GM12878 (cell line): ENCODE measurements around the gene FOXD1. TPM values are rescaled to one million over a fixed set of nuclear protein-coding genes. Genes with fewer than 3 reads are reported as not detected.
"Not testable (repeated sequence)": the region's sequence is repeated elsewhere in the genome, so short reads cannot be mapped to it uniquely, and the experiment has no call there.

Experiments
- ATAC-seq: fragments of 200-7000 bp; cut with Tn5 transposase; 3 replicates; pipeline ENCODE4 v1.9.1; 2020; ENCODE audit warnings: mild to moderate bottlenecking, moderate library complexity
- BruUV-seq: library from RNA; stranded (reverse); fragments of 400-500 nt; replicated peaks from 2 replicates; lab custom pipeline; 2021; lab: Mats Ljungman, UMichigan
- CTCF ChIA-PET: fragments of 300-600 bp; sonication (Branson Sonifier 250); formaldehyde crosslinking; extraction: SDS; loops from one replicate; lab custom pipeline; 2021; ENCODE audit warnings: inconsistent platforms; lab: Yijun Ruan, JAX
- POLR2A ChIA-PET: fragments of 350-600 bp; formaldehyde crosslinking; extraction: SDS; loops from one replicate; lab custom pipeline; 2021; ENCODE audit warnings: inconsistent platforms; lab: Charles Lee
- RAD21 ChIA-PET: fragments of 300-600 bp; sonication (Branson Sonifier 250); formaldehyde crosslinking; loops from one replicate; lab custom pipeline; 2023; ENCODE audit warnings: antibody characterized with exemption; ENCODE audit not compliant: unreplicated experiment; lab: Charles Lee
- SMC1A ChIA-PET: fragments of 300-600 bp; sonication (Branson Sonifier 250); formaldehyde crosslinking; loops from one replicate; lab custom pipeline; 2023; ENCODE audit not compliant: unreplicated experiment, uncharacterized antibody; lab: Charles Lee
- DNase-seq: peaks from one replicate; pipeline ENCODE4 v3.0.0-alpha.2; 2011; ENCODE audit warnings: low read depth, low spot score
- FAIRE-seq: peaks from 3 replicates; lab custom pipeline; 2011; peaks lifted over from hg19 to GRCh38; lab: Jason Lieb, UNC
- H2AFZ ChIP-seq: 2 replicates; pipeline ENCODE4 v1.6.0; 2011; ENCODE audit warnings: low read depth, low read length, control low read depth; ENCODE audit not compliant: control insufficient read depth
- H3K27ac ChIP-seq: 2 replicates; pipeline ENCODE4 v1.5.1; 2011; ENCODE audit warnings: control low read depth; ENCODE audit not compliant: control insufficient read depth, insufficient read depth
- H3K27me3 ChIP-seq, 2 experiments: replicated peaks in 1 of 2; 2 replicates each; pipeline versions ENCODE4 v1.6.0 to v1.6.1; 2011; ENCODE audit warnings: low read length in 1 of 2; ENCODE audit not compliant: control insufficient read depth in 2 of 2, insufficient read depth in 2 of 2
- H3K36me3 ChIP-seq, 2 experiments: 2 replicates each; pipeline ENCODE4 v1.5.1; 2011; ENCODE audit warnings: low read length in 1 of 2; ENCODE audit not compliant: control insufficient read depth in 2 of 2, insufficient read depth in 2 of 2
- H3K4me1 ChIP-seq: 2 replicates; pipeline ENCODE4 v1.6.1; 2011; ENCODE audit warnings: mild to moderate bottlenecking, low read length, moderate library complexity, mixed read lengths; ENCODE audit not compliant: control insufficient read depth, insufficient read depth
- H3K4me2 ChIP-seq: 2 replicates; pipeline ENCODE4 v1.6.0; 2011; ENCODE audit warnings: control low read depth; ENCODE audit not compliant: control insufficient read depth, insufficient read depth
- H3K4me3 ChIP-seq: fragments of 200-600 bp; sonication (generic); 2 replicates; pipeline ENCODE4 v1.5.1; 2016
- H3K79me2 ChIP-seq: 2 replicates; pipeline ENCODE4 v1.6.0; 2011; ENCODE audit warnings: low read length; ENCODE audit not compliant: control insufficient read depth, insufficient read depth
- H3K9ac ChIP-seq: 2 replicates; pipeline ENCODE4 v1.8.0; 2011; ENCODE audit warnings: low read length, control low read depth, mixed read lengths; ENCODE audit not compliant: control insufficient read depth, insufficient read depth
- H3K9me3 ChIP-seq: replicated peaks from 3 replicates; pipeline ENCODE4 v1.5.1; 2011; ENCODE audit warnings: mild to moderate bottlenecking, low read length; ENCODE audit not compliant: control insufficient read depth, insufficient read depth
- H4K20me1 ChIP-seq: 2 replicates; pipeline ENCODE4 v1.6.0; 2011; ENCODE audit not compliant: control insufficient read depth, insufficient read depth
- EZH2 ChIP-seq: IDR thresholded peaks from 2 replicates; pipeline ENCODE4 v1.6.1; 2012; ENCODE audit warnings: low read depth, mild to moderate bottlenecking, control low read depth, inconsistent platforms, low read length, borderline replicate concordance; ENCODE audit not compliant: control insufficient read depth
- FOS ChIP-seq: IDR thresholded peaks from 3 replicates; pipeline ENCODE4 v1.6.1; 2011; ENCODE audit warnings: borderline replicate concordance; ENCODE audit not compliant: insufficient read length; ENCODE audit errors: extremely low read depth
- HCFC1 ChIP-seq: fragments of 150-350 bp; IDR thresholded peaks from 2 replicates; pipeline ENCODE4 v1.6.1; 2014; ENCODE audit warnings: low read length
- IKZF1 ChIP-seq: fragments of 450-650 bp; conservative IDR thresholded peaks from 2 replicates; pipeline ENCODE4 v1.6.1; 2017; ENCODE audit warnings: antibody characterized with exemption, mild to moderate bottlenecking
- KAT2A ChIP-seq: conservative IDR thresholded peaks from 2 replicates; pipeline ENCODE4 v1.6.1; 2011; ENCODE audit warnings: low read depth, low read length; ENCODE audit not compliant: control insufficient read depth
- KDM1A ChIP-seq: fragments of 200-600 bp; sonication (generic); IDR thresholded peaks from 2 replicates; pipeline ENCODE4 v1.6.1; 2016; ENCODE audit warnings: borderline replicate concordance
- PAX8 ChIP-seq: fragments of 450-650 bp; IDR thresholded peaks from 2 replicates; pipeline ENCODE4 v1.6.1; 2017; ENCODE audit warnings: mild to moderate bottlenecking, moderate library complexity
- SIX5 ChIP-seq: IDR thresholded peaks from 2 replicates; pipeline ENCODE4 v1.6.1; 2011; ENCODE audit warnings: mild to moderate bottlenecking, low read depth, low read length, moderate library complexity; ENCODE audit not compliant: severe bottlenecking
- ZBED1 ChIP-seq: IDR thresholded peaks from 2 replicates; pipeline ENCODE4 v1.6.1; 2016; ENCODE audit warnings: borderline replicate concordance
- ZZZ3 ChIP-seq: IDR thresholded peaks from 2 replicates; pipeline ENCODE4 v1.6.1; 2011; ENCODE audit warnings: low read depth; ENCODE audit not compliant: control insufficient read depth, insufficient read length
- WGBS: methylation state at CpG from one replicate; pipeline ENCODE4 v1.1.6; 2016; ENCODE audit warnings: low lambda C conversion rate; ENCODE audit not compliant: insufficient replicate concordance, insufficient coverage; ENCODE audit errors: missing lambda C conversion rate; 5-methylcytosine and 5-hydroxymethylcytosine counted together
- in situ Hi-C: fragments of 300-500 bp; cut with MboI; formaldehyde crosslinking; loops from 9 replicates; pipeline ENCODE4 v1.14.3; 2018; ENCODE audit warnings: mixed read lengths
- intact Hi-C: fragments of 100-400 bp; cut with micrococcal nuclease; formaldehyde crosslinking; loops from one replicate; pipeline ENCODE4 v1.14.2; 2022; ENCODE audit not compliant: unreplicated experiment
- polyA plus RNA-seq, 11 experiments: library from polyadenylated mRNA; depleted of rRNA in 4 of 11; unstranded in 6 of 11; stranded (reverse) in 5 of 11; fragments of >200 nt; fragmentation: Nextera tagmentation in 4 of 11; fragmentation: Illumina TruSeq in 1 of 11; extraction: Ambion mirVana in 4 of 11; extraction: Trizol in 1 of 11; gene quantifications; 1 replicate in 1 of 11; 2 replicates in 10 of 11; pipeline versions ENCODE4 v1.2.1 to v1.2.3, GENCODE V29; 2011 to 2016; ENCODE audit warnings: inconsistent platforms in 2 of 11, missing spikeins in 2 of 11, low read depth in 1 of 11
- total RNA-seq, 4 experiments: library from RNA; depleted of rRNA in 3 of 4; stranded (reverse); fragments of >200 nt in 3 of 4; fragmentation: Illumina TruSeq in 1 of 4; extraction: Trizol in 1 of 4; gene quantifications; 2 replicates each; pipeline versions ENCODE4 v1.2.1 to v1.2.3, GENCODE V29; 2013 to 2021
- TF ChIP-seq, protein P1 (sequence below): IDR thresholded peaks from 2 replicates; pipeline ENCODE4 v1.6.1; 2011; ENCODE audit warnings: borderline replicate concordance, low read depth, mild to moderate bottlenecking, moderate library complexity, mixed read lengths, low read length; ENCODE audit not compliant: insufficient read depth; ENCODE audit errors: extremely low read length

The FOXD1 gene
- total and polyA plus RNA-seq, 10 of the 15 experiments (the other 5 are each of a cell fraction or from before 2014, with no cell fraction given), result not detected

DNA sequence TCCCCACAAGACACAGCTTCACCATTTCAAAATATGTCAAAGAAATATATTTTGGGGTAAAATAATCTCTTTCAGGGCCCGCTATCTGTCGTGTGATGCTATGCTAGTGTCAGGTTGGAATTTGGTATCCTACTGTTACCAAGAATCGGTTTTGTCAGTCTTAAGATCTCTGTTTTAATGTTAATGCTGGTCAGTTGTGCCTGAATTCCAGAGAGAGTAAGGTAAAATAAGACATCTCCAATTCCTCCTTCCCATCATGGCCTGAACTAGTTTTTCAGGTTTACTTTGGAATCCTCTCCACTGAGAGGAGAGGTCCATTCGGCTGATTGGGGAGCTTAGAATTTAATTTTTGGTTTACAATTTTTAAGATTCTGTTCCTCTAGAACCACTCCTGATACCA is 39.2 kb upstream of the FOXD1 start (continued):
- TF ChIP-seq IKZF1, result no peak

DNA sequence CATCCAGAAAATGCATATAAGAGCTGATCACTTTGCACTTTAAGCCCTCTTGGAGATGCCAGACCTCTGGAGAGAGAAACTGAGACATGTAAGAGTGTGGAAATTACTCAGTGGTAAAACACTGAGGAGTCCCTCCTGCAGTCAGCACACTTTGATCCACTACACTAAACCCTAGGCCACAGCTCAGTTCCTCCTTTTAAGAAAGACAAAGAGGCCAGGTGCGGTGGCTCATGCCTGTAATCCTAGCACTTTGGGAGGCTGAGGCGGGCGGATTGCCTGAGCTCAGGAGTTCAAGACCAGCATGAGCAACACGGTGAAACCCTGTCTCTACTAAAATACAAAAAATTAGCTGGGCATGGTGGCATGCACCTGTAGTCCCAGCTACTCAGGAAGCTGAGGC is 38.7 kb upstream of the FOXD1 start:
- H2AFZ ChIP-seq, H3K79me2 ChIP-seq, H3K27me3 ChIP-seq, H3K4me1 ChIP-seq, FAIRE-seq, H3K9ac ChIP-seq, H3K4me2 ChIP-seq, DNase-seq, ATAC-seq, H3K27ac ChIP-seq, in situ Hi-C loops, H3K9me3 ChIP-seq, H3K36me3 ChIP-seq, H3K4me3 ChIP-seq, BruUV-seq, H4K20me1 ChIP-seq, intact Hi-C loops: not testable (repeated sequence)
- ChIA-PET SMC1A (interaction anchor here (1.1 kb wide), 1 partner anchor 312 kb away, joined by 3 read pairs; no protein-coding TSS in a partner anchor), POLR2A (interaction anchor here (0.5 kb wide), 1 partner anchor 13 kb away, joined by 3 read pairs; no protein-coding TSS in a partner anchor), RAD21 (interaction anchor here (1.2 kb wide), 1 partner anchor 16 kb away, joined by 3 read pairs; no protein-coding TSS in a partner anchor), CTCF (interaction anchor here (0.9 kb wide), 1 partner anchor 31 kb away, joined by 3 read pairs; no protein-coding TSS in a partner anchor)
- WGBS, result 69% methylated on average over 4 of the region's 4 CpGs

DNA sequence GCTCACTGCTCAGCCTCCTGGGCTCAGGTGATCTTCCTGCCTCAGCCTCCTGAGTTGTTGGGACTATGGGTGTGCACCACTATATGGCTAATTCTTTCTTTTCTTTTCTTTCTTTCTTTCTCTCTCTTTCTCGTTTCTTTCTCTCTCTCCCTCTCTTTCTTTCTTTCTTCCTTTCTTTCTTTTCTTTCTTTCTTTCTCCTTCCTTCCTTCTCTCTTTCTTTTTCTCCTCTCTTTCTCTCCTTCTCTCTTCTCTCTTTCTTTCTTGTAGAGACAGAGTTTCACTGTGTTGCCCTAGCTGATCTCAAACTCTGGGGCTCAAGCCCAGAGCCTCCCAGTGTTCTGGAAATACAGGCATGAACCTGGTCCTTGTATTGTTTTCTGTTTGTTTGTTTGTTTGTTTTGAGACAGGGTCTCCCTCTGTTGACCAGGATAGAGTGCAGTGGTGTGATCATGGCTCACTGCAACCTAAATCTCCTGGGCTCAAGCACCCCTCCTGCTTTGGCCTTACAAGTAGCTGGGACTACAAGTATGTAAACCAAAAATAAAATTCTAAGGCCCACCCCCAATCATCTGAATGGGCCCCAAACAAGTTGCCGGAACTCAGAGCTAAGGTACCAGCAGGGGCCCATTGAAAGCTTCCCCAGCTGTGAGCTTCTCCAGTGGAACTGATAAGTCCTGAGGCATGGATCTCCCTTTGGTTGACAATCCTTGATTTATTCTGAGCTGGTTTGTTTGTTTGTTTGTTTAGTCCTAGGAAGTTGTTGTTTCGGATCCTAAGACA is 37.7 kb upstream of the FOXD1 start:
- Histone ChIP-seq H3K27me3 (peaks cover 0 to 4% of the 10 kb centered on the region in 2 experiments; a peak in 2 of 4 replicates), H3K27ac (no peak overlapping the region), H2AFZ (no peak overlapping the region), H3K9me3 (no peaks in the 10 kb centered on the region), H3K4me3 (no peak overlapping the region), H3K79me2 (no peaks in the 10 kb centered on the region), H3K36me3 (no peaks in the 10 kb centered on the region), H3K9ac (no peak overlapping the region), H4K20me1 (no peaks in the 10 kb centered on the region), H3K4me1 (no peaks in the 10 kb centered on the region), H3K4me2 (no peak overlapping the region)
- FAIRE-seq (no peak), DNase-seq (no peak), ATAC-seq (no peak)
- ChIA-PET CTCF (interaction anchor here (0.9 to 1.1 kb wide), 2 partner anchors 10 to 30 kb away, joined by 3 read pairs; no protein-coding TSS in a partner anchor), SMC1A (no interaction called here), RAD21 (interaction anchor here (1.2 kb wide), 1 partner anchor 17 kb away, joined by 3 read pairs; no protein-coding TSS in a partner anchor), POLR2A (no interaction called here)
- no TSS peak for BruUV-seq
- intact Hi-C loops, result no loop called here
- in situ Hi-C loops, result no loop called here
- 8% methylated on average over 3 of the region's 3 CpGs for WGBS
- TF ChIP-seq KDM1A, result no peak
- no peak for TF ChIP-seq ZZZ3
- TF ChIP-seq ZBED1, result no peak
- TF ChIP-seq PAX8, result no peak
- TF ChIP-seq KAT2A, result no peak
- TF ChIP-seq SIX5, result no peak
- TF ChIP-seq EZH2, result no peak
- TF ChIP-seq, protein P1, sequence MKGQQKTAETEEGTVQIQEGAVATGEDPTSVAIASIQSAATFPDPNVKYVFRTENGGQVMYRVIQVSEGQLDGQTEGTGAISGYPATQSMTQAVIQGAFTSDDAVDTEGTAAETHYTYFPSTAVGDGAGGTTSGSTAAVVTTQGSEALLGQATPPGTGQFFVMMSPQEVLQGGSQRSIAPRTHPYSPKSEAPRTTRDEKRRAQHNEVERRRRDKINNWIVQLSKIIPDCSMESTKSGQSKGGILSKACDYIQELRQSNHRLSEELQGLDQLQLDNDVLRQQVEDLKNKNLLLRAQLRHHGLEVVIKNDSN, result no peak
- TF ChIP-seq FOS, result no peak
- no peak for TF ChIP-seq HCFC1
